ENCODE measurements around the gene RGCC.
A peak's percentile ranks its signal among the peaks of the same experiment; 100 is the strongest.

The RGCC gene

GRCh38 chr13:41491436-41491835 lies 34.1 kb downstream of the RGCC start:
- Histone ChIP-seq H2AFZ (ENCODE audit: low read length) (no peak overlapping the region), H3K4ac (ENCODE audit: low read length) (no peak overlapping the region), H3K14ac (ENCODE audit: low read length) (no peak overlapping the region), H3K9ac (ENCODE audit: low read depth, low read length, poor library complexity) (no peak overlapping the region), H2AK5ac (ENCODE audit: low read depth, low read length) (no peak overlapping the region), H4K8ac (ENCODE audit: low read depth, low read length) (no peak overlapping the region), H3K4me1 (ENCODE audit: control insufficient read depth in 2 of 2, insufficient read depth in 1 of 2, low read depth in 1 of 2, low read length in 2 of 2) (peaks cover 0 to 3% of the 10 kb centered on the region in 2 donors), H3K23ac (ENCODE audit: low read depth, low read length, poor library complexity) (no peak overlapping the region), H3K4me2 (ENCODE audit: insufficient read depth, low read length, poor library complexity, severe bottlenecking) (no peak overlapping the region), H2BK15ac (ENCODE audit: low read length) (no peak overlapping the region), H3K27me3 (ENCODE audit: control insufficient read depth in 3 of 3, insufficient read depth in 3 of 3, low read depth in 1 of 3, low read length in 3 of 3) (peaks cover 0 to 5% (median 0%) of the 10 kb centered on the region in 3 experiments), H2BK5ac (ENCODE audit: low read length) (no peak overlapping the region), H3K27ac (replicated peaks; ENCODE audit: low read length) (no peak overlapping the region), H2BK120ac (ENCODE audit: low read depth, low read length) (no peak overlapping the region), H4K91ac (ENCODE audit: low read depth, low read length, poor library complexity) (no peak overlapping the region), H3K9me3 (replicated peaks in 1 of 2; ENCODE audit: control insufficient read depth in 2 of 2, insufficient read depth in 1 of 2, low read depth in 1 of 2, low read length in 2 of 2) (no peaks in the 10 kb centered on the region), H3K36me3 (replicated peaks in 1 of 2; ENCODE audit: control insufficient read depth in 2 of 2, insufficient read depth in 2 of 2, low read length in 2 of 2) (no peaks in the 10 kb centered on the region), H3K79me1 (ENCODE audit: low read depth, low read length) (no peaks in the 10 kb centered on the region), H3K18ac (ENCODE audit: low read length) (no peak overlapping the region), H3K4me3 (ENCODE audit: low read length in 2 of 2) (no peak overlapping the region), H2BK12ac (ENCODE audit: low read length) (no peak overlapping the region)
- DNase-seq (ENCODE audit: low spot score) = no peak

- no peak overlapping the region for H4K91ac ChIP-seq (ENCODE audit: low read depth, low read length, poor library complexity)
- no peak overlapping the region for H4K8ac ChIP-seq (ENCODE audit: low read depth, low read length)
- no peak overlapping the region for H3K9ac ChIP-seq (ENCODE audit: low read depth, low read length, poor library complexity)
- no peaks in the 10 kb centered on the region for H3K79me1 ChIP-seq (ENCODE audit: low read depth, low read length)
- no peak overlapping the region for H3K4ac ChIP-seq (ENCODE audit: low read length)
- DNase-seq (ENCODE audit: low spot score) = no peak
- H3K36me3 ChIP-seq (replicated peaks in 1 of 2; ENCODE audit: control insufficient read depth in 2 of 2, insufficient read depth in 2 of 2, low read length in 2 of 2) = no peaks in the 10 kb centered on the region
- WGBS, 2 donors (ENCODE audit: extremely low coverage in 2 of 2, insufficient read length in 2 of 2, insufficient replicate concordance in 1 of 2) = no CpG with 5 or more reads among the region's 4 CpGs
- H3K27me3 ChIP-seq (ENCODE audit: control insufficient read depth in 3 of 3, insufficient read depth in 3 of 3, low read depth in 1 of 3, low read length in 3 of 3) = peaks cover 0 to 14% (median 0%) of the 10 kb centered on the region in 3 experiments
- no peak overlapping the region for H3K4me3 ChIP-seq (ENCODE audit: low read length in 2 of 2)
- H3K4me1 ChIP-seq (ENCODE audit: control insufficient read depth in 2 of 2, insufficient read depth in 1 of 2, low read depth in 1 of 2, low read length in 2 of 2) = peaks cover 0 to 3% of the 10 kb centered on the region in 2 donors
- H3K4me2 ChIP-seq (ENCODE audit: insufficient read depth, low read length, poor library complexity, severe bottlenecking) = no peak overlapping the region
- no peak overlapping the region for H3K27ac ChIP-seq (replicated peaks; ENCODE audit: low read length)
- no peak overlapping the region for H2AFZ ChIP-seq (ENCODE audit: low read length)
- no peaks in the 10 kb centered on the region for H3K9me3 ChIP-seq (replicated peaks in 1 of 2; ENCODE audit: control insufficient read depth in 2 of 2, insufficient read depth in 1 of 2, low read depth in 1 of 2, low read length in 2 of 2)
- no peak overlapping the region for H3K18ac ChIP-seq (ENCODE audit: low read length)
- no peak overlapping the region for H2BK12ac ChIP-seq (ENCODE audit: low read length)
- H2BK15ac ChIP-seq (ENCODE audit: low read length) = no peak overlapping the region
- no peak overlapping the region for H3K14ac ChIP-seq (ENCODE audit: low read length)
- H2BK120ac ChIP-seq (ENCODE audit: low read depth, low read length) = no peak overlapping the region
- no peak overlapping the region for H3K23ac ChIP-seq (ENCODE audit: low read depth, low read length, poor library complexity)
- H2AK5ac ChIP-seq (ENCODE audit: low read depth, low read length) = no peak overlapping the region
- no peak overlapping the region for H2BK5ac ChIP-seq (ENCODE audit: low read length)
Measured at GRCh38 chr13:41492432-41493260, 35.3 kb downstream of the RGCC start.

GRCh38 chr13:41494202-41494601 lies 36.9 kb downstream of the RGCC start:
- no CpG with 5 or more reads among the region's 6 CpGs for WGBS, 2 donors (ENCODE audit: extremely low coverage in 2 of 2, insufficient read length in 2 of 2, insufficient replicate concordance in 1 of 2)
- no peak overlapping the region for H3K4ac ChIP-seq (ENCODE audit: low read length)
- no peaks in the 10 kb centered on the region for H3K79me1 ChIP-seq (ENCODE audit: low read depth, low read length)
- no peak overlapping the region for H3K27ac ChIP-seq (replicated peaks; ENCODE audit: low read length)
- H3K4me1 ChIP-seq (ENCODE audit: control insufficient read depth in 2 of 2, insufficient read depth in 1 of 2, low read depth in 1 of 2, low read length in 2 of 2) = peaks cover 0 to 3% of the 10 kb centered on the region in 2 donors
- H3K9me3 ChIP-seq (replicated peaks in 1 of 2; ENCODE audit: control insufficient read depth in 2 of 2, insufficient read depth in 1 of 2, low read depth in 1 of 2, low read length in 2 of 2) = no peaks in the 10 kb centered on the region
- H4K8ac ChIP-seq (ENCODE audit: low read depth, low read length) = no peak overlapping the region
- no peak overlapping the region for H2BK120ac ChIP-seq (ENCODE audit: low read depth, low read length)
- H3K4me2 ChIP-seq (ENCODE audit: insufficient read depth, low read length, poor library complexity, severe bottlenecking) = no peak overlapping the region
- peaks cover 0 to 14% (median 0%) of the 10 kb centered on the region in 3 experiments for H3K27me3 ChIP-seq (ENCODE audit: control insufficient read depth in 3 of 3, insufficient read depth in 3 of 3, low read depth in 1 of 3, low read length in 3 of 3)
- no peak overlapping the region for H2BK12ac ChIP-seq (ENCODE audit: low read length)
- H3K4me3 ChIP-seq (ENCODE audit: low read length in 2 of 2) = peak overlapping the region in 1 of 2 donors; percentile 27
- peak overlapping the region; percentile 43 for H3K14ac ChIP-seq (ENCODE audit: low read length)
- no peak overlapping the region for H2BK5ac ChIP-seq (ENCODE audit: low read length)
- no peak for DNase-seq (ENCODE audit: low spot score)
- H3K23ac ChIP-seq (ENCODE audit: low read depth, low read length, poor library complexity) = no peak overlapping the region
- no peak overlapping the region for H2AK5ac ChIP-seq (ENCODE audit: low read depth, low read length)
- H4K91ac ChIP-seq (ENCODE audit: low read depth, low read length, poor library complexity) = no peak overlapping the region
- no peak overlapping the region for H3K9ac ChIP-seq (ENCODE audit: low read depth, low read length, poor library complexity)
- peak overlapping the region; percentile 25 for H3K18ac ChIP-seq (ENCODE audit: low read length)
- H2BK15ac ChIP-seq (ENCODE audit: low read length) = no peak overlapping the region
- H3K36me3 ChIP-seq (replicated peaks in 1 of 2; ENCODE audit: control insufficient read depth in 2 of 2, insufficient read depth in 2 of 2, low read length in 2 of 2) = no peaks in the 10 kb centered on the region
- H2AFZ ChIP-seq (ENCODE audit: low read length) = no peak overlapping the region

- no peaks in the 10 kb centered on the region for H3K79me1 ChIP-seq (ENCODE audit: low read depth, low read length)
- no peak overlapping the region for H2BK15ac ChIP-seq (ENCODE audit: low read length)
- no peak overlapping the region for H2AFZ ChIP-seq (ENCODE audit: low read length)
- no peak overlapping the region for H2BK120ac ChIP-seq (ENCODE audit: low read depth, low read length)
- H4K8ac ChIP-seq (ENCODE audit: low read depth, low read length) = no peak overlapping the region
- H3K9me3 ChIP-seq (replicated peaks in 1 of 2; ENCODE audit: control insufficient read depth in 2 of 2, insufficient read depth in 1 of 2, low read depth in 1 of 2, low read length in 2 of 2) = no peaks in the 10 kb centered on the region
- H2AK5ac ChIP-seq (ENCODE audit: low read depth, low read length) = no peak overlapping the region
- H3K9ac ChIP-seq (ENCODE audit: low read depth, low read length, poor library complexity) = no peak overlapping the region
- no peak overlapping the region for H3K4me2 ChIP-seq (ENCODE audit: insufficient read depth, low read length, poor library complexity, severe bottlenecking)
- peaks cover 0 to 14% (median 0%) of the 10 kb centered on the region in 3 experiments for H3K27me3 ChIP-seq (ENCODE audit: control insufficient read depth in 3 of 3, insufficient read depth in 3 of 3, low read depth in 1 of 3, low read length in 3 of 3)
- WGBS, 2 donors (ENCODE audit: extremely low coverage in 2 of 2, insufficient read length in 2 of 2, insufficient replicate concordance in 1 of 2) = no CpG with 5 or more reads among the region's 5 CpGs
- no peak overlapping the region for H3K27ac ChIP-seq (replicated peaks; ENCODE audit: low read length)
- peaks cover 0 to 4% of the 10 kb centered on the region in 2 donors for H3K4me1 ChIP-seq (ENCODE audit: control insufficient read depth in 2 of 2, insufficient read depth in 1 of 2, low read depth in 1 of 2, low read length in 2 of 2)
- H3K4me3 ChIP-seq (ENCODE audit: low read length in 2 of 2) = no peak overlapping the region
- no peaks in the 10 kb centered on the region for H3K36me3 ChIP-seq (replicated peaks in 1 of 2; ENCODE audit: control insufficient read depth in 2 of 2, insufficient read depth in 2 of 2, low read length in 2 of 2)
- H2BK12ac ChIP-seq (ENCODE audit: low read length) = no peak overlapping the region
- DNase-seq (ENCODE audit: low spot score) = no peak
- no peak overlapping the region for H3K14ac ChIP-seq (ENCODE audit: low read length)
- H3K23ac ChIP-seq (ENCODE audit: low read depth, low read length, poor library complexity) = no peak overlapping the region
- no peak overlapping the region for H3K18ac ChIP-seq (ENCODE audit: low read length)
- no peak overlapping the region for H3K4ac ChIP-seq (ENCODE audit: low read length)
- no peak overlapping the region for H4K91ac ChIP-seq (ENCODE audit: low read depth, low read length, poor library complexity)
- H2BK5ac ChIP-seq (ENCODE audit: low read length) = no peak overlapping the region
Measured at GRCh38 chr13:41495044-41495443, 37.7 kb downstream of the RGCC start.

All from neuronal stem cell (in vitro differentiated cells).